Neutrophil (primary cell): ENCODE data around the gene TMTC2.

Source experiments
- H3K27ac ChIP-seq: fragments of 200-600 bp; sonication (generic); 2 replicates; pipeline ENCODE4 v1.5.1; 2016; ENCODE audit warnings: mild to moderate bottlenecking, moderate library complexity
- H3K27me3 ChIP-seq: fragments of 200-600 bp; sonication (generic); 2 replicates; pipeline ENCODE4 v1.6.0; 2016; ENCODE audit warnings: mild to moderate bottlenecking
- H3K36me3 ChIP-seq: fragments of 200-600 bp; sonication (generic); 2 replicates; pipeline ENCODE4 v1.5.1; 2017
- H3K4me1 ChIP-seq, 2 experiments: fragments of 200-600 bp in 1 of 2; sonication (generic) in 1 of 2; 1 replicate in 1 of 2; 2 replicates in 1 of 2; pipeline versions ENCODE4 v1.5.1 to v1.6.1; 2013 to 2016; ENCODE audit warnings: low read depth in 1 of 2, low read length in 1 of 2, mild to moderate bottlenecking in 1 of 2, moderate library complexity in 1 of 2; ENCODE audit not compliant: control insufficient read depth in 1 of 2, insufficient read depth in 1 of 2
- H3K4me3 ChIP-seq, 2 experiments: fragments of 200-600 bp in 1 of 2; sonication (generic) in 1 of 2; 1 replicate in 1 of 2; 2 replicates in 1 of 2; pipeline ENCODE4 v1.5.1; 2013 to 2016; ENCODE audit warnings: low read depth in 1 of 2, low read length in 1 of 2, mild to moderate bottlenecking in 1 of 2, moderate library complexity in 1 of 2
- H3K9me3 ChIP-seq: fragments of 200-600 bp; sonication (generic); 2 replicates; pipeline ENCODE4 v1.5.1; 2016
- CTCF ChIP-seq: fragments of 200-600 bp; sonication (generic); IDR thresholded peaks from 2 replicates; pipeline ENCODE4 v1.5.1; 2016; ENCODE audit warnings: antibody characterized with exemption

TMTC2 gene

GRCh38 chr12:83084516-83085234 lies 398.0 kb downstream of the TMTC2 start:
- Histone ChIP-seq H3K36me3 (no peaks in the 10 kb centered on the region), H3K27ac (no peak overlapping the region)
- TF ChIP-seq CTCF: no peak

GRCh38 chr12:83086023-83086422 lies 399.3 kb downstream of the TMTC2 start:
- Histone ChIP-seq H3K4me3 (no peak overlapping the region), H3K36me3 (no peaks in the 10 kb centered on the region), H3K4me1 (no peaks in the 10 kb centered on the region), H3K27me3 (no peaks in the 10 kb centered on the region), H3K27ac (no peak overlapping the region), H3K9me3 (no peaks in the 10 kb centered on the region)
- no peak for TF ChIP-seq CTCF

More at GRCh38 chr12:83084516-83085234, 398.0 kb downstream of the TMTC2 start:
- H3K27me3 ChIP-seq: no peaks in the 10 kb centered on the region
- no peak overlapping the region for H3K4me3 ChIP-seq
- H3K4me1 ChIP-seq: no peaks in the 10 kb centered on the region
- no peaks in the 10 kb centered on the region for H3K9me3 ChIP-seq

- no peaks in the 10 kb centered on the region for H3K36me3 ChIP-seq
- H3K4me3 ChIP-seq: no peak overlapping the region
- H3K4me1 ChIP-seq: no peaks in the 10 kb centered on the region
- no peak overlapping the region for H3K27ac ChIP-seq
- H3K9me3 ChIP-seq: no peaks in the 10 kb centered on the region
- TF ChIP-seq CTCF: no peak
- no peaks in the 10 kb centered on the region for H3K27me3 ChIP-seq
Measured at GRCh38 chr12:83089575-83089974, 402.9 kb downstream of the TMTC2 start.

GRCh38 chr12:83092129-83092528 lies 405.4 kb downstream of the TMTC2 start:
- H3K4me1 ChIP-seq: no peaks in the 10 kb centered on the region
- H3K9me3 ChIP-seq: no peaks in the 10 kb centered on the region
- no peaks in the 10 kb centered on the region for H3K36me3 ChIP-seq
- no peaks in the 10 kb centered on the region for H3K27me3 ChIP-seq
- no peak overlapping the region for H3K27ac ChIP-seq
- TF ChIP-seq CTCF: no peak
- H3K4me3 ChIP-seq: no peak overlapping the region

- no peak overlapping the region for H3K27ac ChIP-seq
- TF ChIP-seq CTCF: no peak
- no peaks in the 10 kb centered on the region for H3K36me3 ChIP-seq
- H3K27me3 ChIP-seq: no peaks in the 10 kb centered on the region
- no peaks in the 10 kb centered on the region for H3K9me3 ChIP-seq
- no peak overlapping the region for H3K4me3 ChIP-seq
- H3K4me1 ChIP-seq: no peaks in the 10 kb centered on the region
Measured at GRCh38 chr12:83092606-83093005, 405.9 kb downstream of the TMTC2 start.
